NAMALWA (cell line): Measurements from ENCODE around the gene CLCN2.

Experiments used
- DNase-seq: peaks from one replicate; pipeline ENCODE4 v3.0.0-alpha.2; 2015; ENCODE audit warnings: low spot score

Gene CLCN2

GRCh38 chr3:184325715-184326369 lies 35.6 kb downstream of the CLCN2 start:
- no peak for DNase-seq

DNA sequence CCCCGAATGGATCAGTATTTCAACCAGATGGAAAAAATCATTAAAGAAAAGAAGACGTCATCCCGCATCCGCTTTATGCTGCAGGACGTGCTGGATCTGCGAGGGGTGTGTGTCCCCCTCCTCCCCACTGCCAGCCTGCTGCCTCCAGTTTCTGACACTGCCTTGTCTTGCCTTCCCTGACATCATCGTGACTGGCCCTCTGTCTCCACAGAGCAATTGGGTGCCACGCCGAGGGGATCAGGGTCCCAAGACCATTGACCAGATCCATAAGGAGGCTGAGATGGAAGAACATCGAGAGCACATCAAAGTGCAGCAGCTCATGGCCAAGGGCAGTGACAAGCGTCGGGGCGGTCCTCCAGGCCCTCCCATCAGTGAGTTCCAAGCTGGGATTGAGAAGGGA lies 36.1 kb downstream of the CLCN2 start:
- DNase-seq: no peak

DNA sequence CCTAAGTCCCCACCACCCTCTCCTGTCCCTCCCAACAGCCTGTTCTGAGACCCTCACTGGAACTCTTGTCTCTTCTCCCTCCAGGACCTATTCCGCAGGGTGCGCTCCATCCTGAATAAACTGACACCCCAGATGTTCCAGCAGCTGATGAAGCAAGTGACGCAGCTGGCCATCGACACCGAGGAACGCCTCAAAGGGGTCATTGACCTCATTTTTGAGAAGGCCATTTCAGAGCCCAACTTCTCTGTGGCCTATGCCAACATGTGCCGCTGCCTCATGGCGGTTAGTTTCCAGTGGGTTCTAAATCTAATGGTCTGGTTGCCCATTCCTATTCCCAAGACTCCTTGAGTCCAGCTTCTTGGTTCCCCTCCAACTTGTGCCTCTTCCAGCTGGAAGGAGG lies 37.7 kb downstream of the CLCN2 start:
- no peak for DNase-seq

GRCh38 chr3:184322731-184323487 lies 38.5 kb downstream of the CLCN2 start:
- no peak for DNase-seq

- DNase-seq: no peak
These were observed 39.7 kb downstream of the CLCN2 start for GRCh38 chr3:184321666-184322065.

- no peak for DNase-seq
These were observed 41.3 kb downstream of the CLCN2 start for GRCh38 chr3:184320104-184320445.

- no peak for DNase-seq
These were observed 44.2 kb downstream of the CLCN2 start for GRCh38 chr3:184317201-184317600.

- DNase-seq: no peak
These were observed 44.6 kb downstream of the CLCN2 start for GRCh38 chr3:184316792-184317191.

DNA sequence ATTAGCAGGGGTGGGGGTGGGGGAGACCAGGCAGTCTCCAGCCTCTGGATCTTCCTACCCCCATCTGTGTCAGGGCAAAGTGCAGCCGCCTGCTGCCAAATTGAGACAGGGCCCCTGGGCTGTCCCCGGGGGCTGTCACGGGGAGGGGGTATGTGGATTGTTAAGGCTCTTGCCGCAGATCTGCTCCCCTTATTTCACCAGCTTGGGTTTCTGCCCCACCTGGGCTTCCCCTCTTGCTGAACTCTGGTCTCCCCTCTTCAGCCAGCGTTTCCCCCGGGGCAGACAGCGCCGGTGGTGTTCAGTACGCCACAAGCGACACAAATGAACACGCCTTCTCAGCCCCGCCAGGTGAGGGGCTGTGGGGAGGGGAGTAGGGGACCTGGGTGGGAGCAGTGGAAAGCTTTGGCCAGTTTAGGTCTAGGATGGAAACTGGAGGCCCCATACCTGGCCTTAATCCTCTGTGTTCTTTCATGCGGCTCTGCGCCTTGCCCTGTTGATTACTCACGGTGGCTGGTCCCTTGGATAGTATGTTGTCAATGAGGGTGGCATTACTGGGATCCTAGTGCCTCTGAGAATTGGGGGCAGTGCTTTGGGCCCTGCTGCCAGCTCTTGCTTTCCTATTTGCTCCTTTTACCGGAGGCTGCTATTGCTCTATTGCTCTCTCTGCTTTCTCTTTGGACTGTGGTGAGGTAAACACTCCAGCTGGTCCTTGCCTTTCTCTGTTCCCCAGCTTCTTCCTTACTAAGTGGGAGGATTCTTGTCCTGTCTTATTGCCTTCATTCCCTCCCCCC lies 45.3 kb downstream of the CLCN2 start:
- no peak for DNase-seq

DNA sequence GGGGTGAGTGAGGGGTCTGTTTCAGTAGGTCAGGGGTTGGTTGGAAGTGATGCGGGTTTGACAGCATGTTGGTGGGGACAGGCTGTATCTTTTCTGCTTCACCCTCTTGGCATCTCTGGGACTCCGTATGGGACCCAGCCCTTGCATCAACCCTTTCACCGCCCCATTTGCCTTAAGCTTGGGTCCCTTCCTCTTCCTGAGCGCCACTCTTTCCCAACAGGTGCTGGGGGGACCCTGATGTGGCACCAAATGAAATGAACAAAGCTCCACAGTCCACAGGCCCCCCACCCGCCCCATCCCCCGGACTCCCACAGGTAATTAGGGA lies 45.9 kb downstream of the CLCN2 start:
- DNase-seq: peak; percentile 36

GRCh38 chr3:184314700-184315542 lies 46.5 kb downstream of the CLCN2 start:
- DNase-seq: peak; percentile 57

- peak; percentile 91 for DNase-seq
These were observed 47.1 kb downstream of the CLCN2 start, which contains the start of gene EIF4G1 for GRCh38 chr3:184314363-184314699. Gene EIF4G1, plus strand, starts transcription at chr3:184314606. Its CDS starts 1,191 bp downstream, at chr3:184315797.

DNA sequence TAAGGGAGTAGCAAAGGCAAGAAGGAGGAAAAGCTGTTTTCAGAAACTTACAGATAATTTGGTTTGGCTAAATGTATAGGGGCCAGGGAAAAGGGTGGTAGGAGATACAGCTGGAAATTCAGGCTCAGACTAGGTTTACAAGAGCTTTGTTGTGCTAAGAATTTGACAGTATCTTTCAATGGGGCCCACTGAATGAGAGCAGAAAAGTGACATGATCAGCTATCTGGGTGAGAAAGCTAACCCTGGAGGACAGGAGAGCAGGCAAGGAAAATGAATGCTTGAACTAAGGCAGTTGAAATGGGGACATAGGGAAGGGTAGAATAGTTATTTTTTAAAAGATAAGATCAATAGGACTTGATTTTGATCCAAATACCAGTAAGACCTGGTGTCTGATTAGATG lies 49.8 kb downstream of the CLCN2 start:
- DNase-seq: no peak

GRCh38 chr3:184308744-184309143 lies 52.7 kb downstream of the CLCN2 start:
- no peak for DNase-seq

DNA sequence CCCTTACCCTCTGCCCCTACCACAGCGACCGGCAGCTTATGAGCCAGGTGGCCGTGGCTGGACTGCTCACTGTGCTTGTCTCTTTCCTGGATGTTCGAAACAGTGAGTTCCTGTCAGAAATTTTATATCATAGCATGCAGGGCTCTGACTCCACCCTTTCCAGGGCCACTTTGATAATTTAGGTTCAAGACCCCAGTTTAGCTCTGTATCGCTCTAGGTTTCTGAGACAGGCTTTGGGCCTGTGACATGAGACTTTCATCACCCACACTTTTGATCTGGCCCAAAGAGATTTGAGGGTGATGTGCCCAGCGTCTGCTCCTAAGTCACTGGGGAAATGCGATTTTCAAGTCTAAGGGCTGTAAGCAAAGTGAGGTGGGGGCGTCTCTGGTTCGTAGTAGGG lies 53.5 kb downstream of the CLCN2 start:
- DNase-seq: no peak

DNA sequence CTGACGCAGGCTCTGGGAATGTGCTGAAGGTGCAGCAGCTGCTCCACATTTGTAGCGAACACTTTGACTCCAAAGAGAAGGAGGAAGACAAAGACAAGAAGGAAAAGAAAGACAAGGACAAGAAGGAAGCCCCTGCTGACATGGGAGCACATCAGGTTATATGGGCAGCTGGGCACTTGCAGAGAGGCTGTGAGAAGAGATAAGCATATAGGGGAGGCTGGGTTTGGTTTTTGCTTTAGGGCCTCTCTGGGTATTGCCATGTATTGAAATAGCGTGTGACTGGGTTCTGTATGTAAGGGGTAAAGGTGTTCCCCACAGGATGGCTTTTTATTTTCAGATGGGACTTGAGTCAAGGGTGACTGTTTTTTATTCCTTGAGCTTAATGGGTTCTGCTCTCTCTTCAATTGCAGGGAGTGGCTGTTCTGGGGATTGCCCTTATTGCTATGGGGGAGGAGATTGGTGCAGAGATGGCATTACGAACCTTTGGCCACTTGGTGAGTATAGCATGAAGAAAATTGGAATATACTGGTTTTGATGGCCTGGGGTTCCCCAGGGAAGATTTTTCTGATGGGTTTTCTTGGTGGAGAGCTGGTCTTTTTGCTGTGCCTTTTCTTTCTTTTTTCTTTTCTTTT lies 54.9 kb downstream of the CLCN2 start:
- DNase-seq: no peak

DNA sequence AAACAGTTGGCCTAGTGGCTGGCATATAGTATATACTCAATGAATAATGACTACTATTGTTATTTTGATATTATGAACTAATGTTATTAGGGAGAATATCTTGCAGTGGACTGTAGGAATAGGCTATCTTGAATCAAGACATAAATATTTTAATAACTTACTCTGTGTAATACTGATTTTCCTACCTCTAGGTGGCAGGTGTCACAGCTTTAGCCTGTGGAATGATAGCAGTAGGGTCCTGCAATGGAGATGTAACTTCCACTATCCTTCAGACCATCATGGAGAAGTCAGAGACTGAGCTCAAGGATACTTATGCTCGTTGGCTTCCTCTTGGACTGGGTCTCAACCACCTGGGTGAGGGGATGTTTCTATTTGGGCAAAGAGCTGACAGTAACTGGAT lies 55.8 kb downstream of the CLCN2 start:
- peak; percentile 57 for DNase-seq

- no peak for DNase-seq
These were observed 61.1 kb downstream of the CLCN2 start for GRCh38 chr3:184300378-184300720.

- DNase-seq: no peak
These were observed 61.7 kb downstream of the CLCN2 start for GRCh38 chr3:184299488-184300377.

DNA sequence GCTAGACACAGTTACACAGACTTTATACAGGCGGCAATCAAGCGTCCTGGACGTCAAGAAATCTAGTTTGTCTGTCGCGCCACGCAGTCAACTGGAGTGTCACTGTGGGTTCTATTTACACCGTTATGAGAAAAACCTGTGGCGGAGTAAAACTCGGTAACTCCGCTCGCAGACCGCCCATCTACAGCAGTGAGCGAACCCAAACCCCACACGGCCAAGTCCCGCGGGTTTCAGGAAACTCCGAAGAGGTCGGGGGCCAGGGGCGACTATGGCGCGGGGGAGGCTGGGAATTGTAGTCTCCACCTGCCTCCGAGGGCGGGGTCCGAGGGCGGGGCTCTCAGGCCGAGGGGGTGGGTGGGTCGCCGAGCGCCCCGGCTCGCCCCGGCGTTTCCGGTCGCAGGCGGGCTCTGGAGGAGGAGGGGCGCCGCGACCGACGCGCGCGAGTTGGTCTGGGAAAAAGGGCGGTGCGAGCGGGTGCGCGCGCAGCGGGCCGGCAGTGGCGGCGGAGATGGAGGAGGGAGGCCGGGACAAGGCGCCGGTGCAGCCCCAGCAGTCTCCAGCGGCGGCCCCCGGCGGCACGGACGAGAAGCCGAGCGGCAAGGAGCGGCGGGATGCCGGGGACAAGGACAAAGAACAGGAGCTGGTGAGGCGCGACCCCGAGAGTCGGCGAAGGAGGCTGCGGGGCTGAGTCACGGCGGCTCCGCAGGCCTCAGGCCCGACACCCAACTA lies 62.5 kb downstream of the CLCN2 start, which contains the start of gene PSMD2:
PSMD2 (plus strand) TSS at position 483 of the 729 bp plus-strand sequence; CDS start at position 509, 26 bp downstream.
- DNase-seq: peak; percentile 98
